Measurements from ENCODE around the gene KLHL17. TPM values are rescaled to one million over a fixed set of nuclear protein-coding genes. Genes with fewer than 3 reads are reported as not detected.

KLHL17 gene
- 10 to 100 TPM; 17.8 to 33.5 (median 22.4) TPM for total RNA-seq
- total RNA-seq (2013): 8.4 TPM

DNA sequence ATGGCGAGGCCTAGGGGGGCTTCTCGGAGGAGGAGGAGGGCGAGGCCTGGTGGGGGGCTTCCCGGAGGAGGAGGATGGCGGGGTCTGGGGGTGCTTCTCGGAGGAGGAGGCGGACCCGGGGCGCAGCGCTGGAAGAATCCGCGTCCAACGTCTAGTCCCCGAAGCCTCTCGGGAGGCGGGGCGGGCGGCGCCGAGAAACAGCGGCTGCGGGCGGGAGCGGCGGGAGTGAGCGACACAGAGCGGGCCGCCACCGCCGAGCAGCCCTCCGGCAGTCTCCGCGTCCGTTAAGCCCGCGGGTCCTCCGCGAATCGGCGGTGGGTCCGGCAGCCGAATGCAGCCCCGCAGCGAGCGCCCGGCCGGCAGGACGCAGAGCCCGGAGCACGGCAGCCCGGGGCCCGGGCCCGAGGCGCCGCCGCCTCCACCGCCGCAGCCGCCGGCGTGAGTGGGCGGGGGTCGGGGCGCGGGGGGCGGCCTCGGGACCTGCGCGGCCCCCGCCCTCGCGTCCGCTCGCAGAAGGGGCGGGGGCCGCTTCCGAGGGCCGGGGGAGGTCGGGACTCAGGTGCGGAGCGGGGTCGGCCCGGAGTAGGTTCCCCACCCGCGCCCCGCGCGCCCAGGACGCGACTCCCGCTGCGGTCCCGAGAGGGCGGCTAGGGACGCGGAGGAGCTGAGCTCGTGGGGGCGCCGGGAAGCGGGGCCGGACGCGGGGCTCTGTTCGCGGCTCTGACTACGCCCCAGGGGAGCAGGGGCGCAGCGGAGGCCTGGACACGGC is at the start of gene KLHL17:
TSS of gene KLHL17 (plus strand) at position 222 of the 769 bp plus-strand sequence. CDS start at position 332, 110 bp downstream.
- peak; percentile 56 to 60 (median 59) for ATAC-seq
- Mint-ChIP-seq H3K4me3 (peak within 1 kb of the TSS; percentile 94), H3K36me3 (no peaks in the 10 kb centered on the region)

DNA sequence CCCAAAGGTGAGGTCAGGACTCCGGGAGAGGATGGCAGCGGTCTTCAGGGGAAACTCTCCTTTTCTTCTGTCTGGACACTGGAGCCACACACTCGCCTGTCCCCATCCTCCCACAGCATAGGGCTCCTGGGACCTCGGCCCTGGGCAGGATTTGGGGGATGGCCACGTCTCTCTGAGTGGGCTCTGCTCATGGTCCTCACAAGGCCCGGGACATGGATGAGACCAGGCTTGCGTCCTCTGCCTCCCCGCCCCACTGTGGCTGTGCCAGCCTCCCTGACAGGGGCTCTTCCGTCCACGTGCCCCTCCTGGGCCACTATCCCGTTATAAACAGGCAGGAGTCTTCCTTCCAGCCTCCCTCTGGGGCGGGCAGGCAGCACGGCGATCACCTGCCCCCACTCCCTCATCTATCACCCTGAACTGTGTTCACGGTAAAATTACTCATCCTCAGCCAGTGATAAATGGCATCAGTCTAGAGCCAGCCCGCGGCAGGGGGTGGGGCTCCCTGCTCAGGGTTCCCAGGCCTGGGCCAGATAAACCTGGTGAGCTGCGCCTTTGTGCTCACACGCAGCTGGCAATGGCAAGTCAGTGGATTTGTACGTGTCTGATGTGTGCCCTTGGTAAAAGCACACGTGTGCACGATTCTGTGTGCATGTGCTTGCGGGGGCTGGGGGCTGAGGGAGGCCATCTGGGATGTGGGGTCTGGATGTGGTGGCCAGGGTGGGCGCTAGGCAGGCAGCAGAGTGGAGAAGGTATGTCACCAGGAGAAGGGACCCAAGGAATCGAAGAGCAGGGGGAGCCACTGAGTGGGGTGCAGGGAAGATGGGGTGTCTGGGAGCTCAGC is 49.3 kb upstream of the KLHL17 start:
- DNase-seq: no peak
- 84% methylated on average over 25 of the region's 25 CpGs for WGBS (ENCODE audit: insufficient coverage)
- Mint-ChIP-seq H3K27me3 (ENCODE audit: low read depth in 2 of 2) (peaks cover 18 to 31% of the 10 kb centered on the region in 2 donors), H3K27ac (no peak overlapping the region), H3K36me3 (no peaks in the 10 kb centered on the region), H3K4me1 (peaks cover 0 to 6% of the 10 kb centered on the region in 2 donors), H3K4me3 (no peak overlapping the region), H3K9me3 (no peaks in the 10 kb centered on the region)
- intact Hi-C loops (cut with micrococcal nuclease): no loop called here
- Histone ChIP-seq H3K4me3 (ENCODE audit: low read length) (no peak overlapping the region), H3K27ac (ENCODE audit: low read length) (no peak overlapping the region), H3K9me3 (ENCODE audit: control insufficient read depth, insufficient read depth, low read length) (no peaks in the 10 kb centered on the region), H3K36me3 (ENCODE audit: control insufficient read depth, insufficient read depth, low read length) (no peaks in the 10 kb centered on the region), H3K27me3 (ENCODE audit: control insufficient read depth, insufficient read depth, low read length) (peaks cover 5% of the 10 kb centered on the region), H3K4me1 (ENCODE audit: control insufficient read depth, insufficient read depth, low read length) (no peaks in the 10 kb centered on the region)
- no peak for ATAC-seq
- no peak for TF ChIP-seq CTCF (IDR thresholded peaks at IDR 0.05)

More for the DNA sequence above, at the start of gene KLHL17:
- H3K27ac Mint-ChIP-seq: peak within 1 kb of the TSS; percentile 43 to 73
- no peak for TF ChIP-seq CTCF (IDR thresholded peaks at IDR 0.05)
- peaks cover 17 to 23% of the 10 kb centered on the region in 2 donors for H3K4me1 Mint-ChIP-seq
- peak; percentile 72 to 82 for DNase-seq
- intact Hi-C loops (cut with micrococcal nuclease): no loop called here
- Histone ChIP-seq H3K4me1 (ENCODE audit: control insufficient read depth, insufficient read depth, low read length) (peaks cover 44% of the 10 kb centered on the region), H3K36me3 (ENCODE audit: control insufficient read depth, insufficient read depth, low read length) (peaks cover 13% of the 10 kb centered on the region), H3K9me3 (ENCODE audit: control insufficient read depth, insufficient read depth, low read length) (no peaks in the 10 kb centered on the region), H3K4me3 (ENCODE audit: low read length) (peak within 1 kb of the TSS; percentile 50), H3K27me3 (ENCODE audit: control insufficient read depth, insufficient read depth, low read length) (no peaks in the 10 kb centered on the region), H3K27ac (ENCODE audit: low read length) (peak within 1 kb of the TSS; percentile 50)
- no peaks in the 10 kb centered on the region for H3K27me3 Mint-ChIP-seq (ENCODE audit: low read depth in 2 of 2)
- WGBS (ENCODE audit: insufficient coverage): under 1% methylated on average over 109 of the region's 109 CpGs
- H3K9me3 Mint-ChIP-seq: no peaks in the 10 kb centered on the region

GRCh38 chr1:911875-912739 is 48.3 kb upstream of the KLHL17 start:
- H3K4me3 ChIP-seq (ENCODE audit: low read length): no peak overlapping the region
- no peak overlapping the region for H3K27ac ChIP-seq (ENCODE audit: low read length)
- Mint-ChIP-seq H3K27ac (no peak overlapping the region), H3K36me3 (no peaks in the 10 kb centered on the region), H3K4me3 (no peak overlapping the region), H3K27me3 (ENCODE audit: low read depth in 2 of 2) (peaks cover 18 to 31% of the 10 kb centered on the region in 2 donors), H3K9me3 (no peaks in the 10 kb centered on the region), H3K4me1 (no peaks in the 10 kb centered on the region)
- no peak for TF ChIP-seq CTCF (IDR thresholded peaks at IDR 0.05)
- intact Hi-C loops (cut with micrococcal nuclease): no loop called here
- peaks cover 5% of the 10 kb centered on the region for H3K27me3 ChIP-seq (ENCODE audit: control insufficient read depth, insufficient read depth, low read length)
- no peak for DNase-seq
- no peak for ATAC-seq
- no peaks in the 10 kb centered on the region for H3K4me1 ChIP-seq (ENCODE audit: control insufficient read depth, insufficient read depth, low read length)
- H3K9me3 ChIP-seq (ENCODE audit: control insufficient read depth, insufficient read depth, low read length): no peaks in the 10 kb centered on the region
- H3K36me3 ChIP-seq (ENCODE audit: control insufficient read depth, insufficient read depth, low read length): no peaks in the 10 kb centered on the region
- 57% methylated on average over 15 of the region's 15 CpGs for WGBS (ENCODE audit: insufficient coverage)

All from natural killer cell (primary cell).